ENCODE data around the gene DNASE1L2.

Gene DNASE1L2

DNA sequence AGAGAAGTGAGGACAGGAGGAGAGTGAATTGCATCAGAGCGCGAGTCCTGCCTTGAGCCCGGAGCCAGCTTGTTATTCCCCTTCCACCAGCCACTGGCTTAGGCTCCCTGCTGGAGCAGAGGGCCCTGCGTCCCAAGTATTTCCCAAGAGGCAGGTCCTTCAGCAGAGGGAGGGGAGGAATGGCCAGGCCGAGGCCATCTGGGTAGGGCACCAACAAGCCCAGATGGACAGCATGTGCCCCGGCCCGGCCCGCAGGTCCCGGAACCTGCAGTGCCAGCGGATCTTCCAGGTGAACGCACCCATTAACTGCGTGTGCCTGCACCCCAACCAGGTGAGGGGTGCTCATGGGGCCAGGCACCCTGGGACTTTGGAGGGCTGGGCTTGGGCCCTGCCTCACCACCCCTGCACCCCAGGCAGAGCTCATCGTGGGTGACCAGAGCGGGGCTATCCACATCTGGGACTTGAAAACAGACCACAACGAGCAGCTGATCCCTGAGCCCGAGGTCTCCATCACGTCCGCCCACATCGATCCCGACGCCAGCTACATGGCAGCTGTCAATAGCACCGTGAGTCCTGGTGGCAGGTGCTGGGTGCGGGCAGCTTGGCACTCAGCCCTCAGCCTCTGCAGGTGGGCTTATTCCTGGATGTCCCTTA, 29.3 kb upstream of the DNASE1L2 start:
- H3K4me1 ChIP-seq (ENCODE audit: insufficient read depth, poor library complexity, severe bottlenecking) = no peaks in the 10 kb centered on the region
- DNase-seq (ENCODE audit: low spot score) (peak; percentile 58), ATAC-seq (ENCODE audit: low read depth) (no peak)
- peak overlapping the region; percentile 68 for H3K27ac ChIP-seq (ENCODE audit: poor library complexity, severe bottlenecking)
- H3K9me3 ChIP-seq (ENCODE audit: severe bottlenecking) = no peaks in the 10 kb centered on the region
- TF ChIP-seq, protein P1, sequence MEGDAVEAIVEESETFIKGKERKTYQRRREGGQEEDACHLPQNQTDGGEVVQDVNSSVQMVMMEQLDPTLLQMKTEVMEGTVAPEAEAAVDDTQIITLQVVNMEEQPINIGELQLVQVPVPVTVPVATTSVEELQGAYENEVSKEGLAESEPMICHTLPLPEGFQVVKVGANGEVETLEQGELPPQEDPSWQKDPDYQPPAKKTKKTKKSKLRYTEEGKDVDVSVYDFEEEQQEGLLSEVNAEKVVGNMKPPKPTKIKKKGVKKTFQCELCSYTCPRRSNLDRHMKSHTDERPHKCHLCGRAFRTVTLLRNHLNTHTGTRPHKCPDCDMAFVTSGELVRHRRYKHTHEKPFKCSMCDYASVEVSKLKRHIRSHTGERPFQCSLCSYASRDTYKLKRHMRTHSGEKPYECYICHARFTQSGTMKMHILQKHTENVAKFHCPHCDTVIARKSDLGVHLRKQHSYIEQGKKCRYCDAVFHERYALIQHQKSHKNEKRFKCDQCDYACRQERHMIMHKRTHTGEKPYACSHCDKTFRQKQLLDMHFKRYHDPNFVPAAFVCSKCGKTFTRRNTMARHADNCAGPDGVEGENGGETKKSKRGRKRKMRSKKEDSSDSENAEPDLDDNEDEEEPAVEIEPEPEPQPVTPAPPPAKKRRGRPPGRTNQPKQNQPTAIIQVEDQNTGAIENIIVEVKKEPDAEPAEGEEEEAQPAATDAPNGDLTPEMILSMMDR (IDR thresholded peaks at IDR 0.05; ENCODE audit: poor library complexity, severe bottlenecking) = no peak
- H3K4me3 ChIP-seq (ENCODE audit: severe bottlenecking) = no peak overlapping the region
- no peaks in the 10 kb centered on the region for H3K27me3 ChIP-seq (ENCODE audit: insufficient read depth, poor library complexity, severe bottlenecking)
- peaks cover 26% of the 10 kb centered on the region for H3K36me3 ChIP-seq (ENCODE audit: low read depth)

DNA sequence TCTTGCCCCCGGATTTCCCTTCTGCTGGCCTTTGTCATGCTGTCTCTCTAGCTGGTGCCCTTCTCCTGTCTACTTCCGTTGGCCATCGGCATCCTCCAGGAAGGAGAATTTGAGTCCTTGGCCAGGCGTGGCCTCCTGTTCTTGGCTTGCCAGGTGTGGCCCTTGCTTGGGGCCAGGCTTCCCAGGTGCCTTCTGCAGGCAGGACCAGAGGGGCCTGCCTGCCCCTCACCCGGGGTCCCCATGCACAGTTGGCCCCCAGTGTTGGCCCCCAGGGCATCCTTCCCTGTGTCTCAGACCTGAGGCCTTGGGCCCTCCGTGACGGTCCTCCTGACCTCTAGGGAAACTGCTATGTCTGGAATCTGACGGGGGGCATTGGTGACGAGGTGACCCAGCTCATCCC, 28.4 kb upstream of the DNASE1L2 start:
- TF ChIP-seq, protein P1 (IDR thresholded peaks at IDR 0.05; ENCODE audit: poor library complexity, severe bottlenecking) = no peak
- peaks cover 36% of the 10 kb centered on the region for H3K36me3 ChIP-seq (ENCODE audit: low read depth)
- no peak overlapping the region for H3K4me3 ChIP-seq (ENCODE audit: severe bottlenecking)
- no peaks in the 10 kb centered on the region for H3K9me3 ChIP-seq (ENCODE audit: severe bottlenecking)
- H3K27ac ChIP-seq (ENCODE audit: poor library complexity, severe bottlenecking) = no peak overlapping the region
- H3K27me3 ChIP-seq (ENCODE audit: insufficient read depth, poor library complexity, severe bottlenecking) = no peaks in the 10 kb centered on the region
- peaks cover 8% of the 10 kb centered on the region for H3K4me1 ChIP-seq (ENCODE audit: insufficient read depth, poor library complexity, severe bottlenecking)
- no peak for DNase-seq (ENCODE audit: low spot score)
- no peak for ATAC-seq (ENCODE audit: low read depth)

DNA sequence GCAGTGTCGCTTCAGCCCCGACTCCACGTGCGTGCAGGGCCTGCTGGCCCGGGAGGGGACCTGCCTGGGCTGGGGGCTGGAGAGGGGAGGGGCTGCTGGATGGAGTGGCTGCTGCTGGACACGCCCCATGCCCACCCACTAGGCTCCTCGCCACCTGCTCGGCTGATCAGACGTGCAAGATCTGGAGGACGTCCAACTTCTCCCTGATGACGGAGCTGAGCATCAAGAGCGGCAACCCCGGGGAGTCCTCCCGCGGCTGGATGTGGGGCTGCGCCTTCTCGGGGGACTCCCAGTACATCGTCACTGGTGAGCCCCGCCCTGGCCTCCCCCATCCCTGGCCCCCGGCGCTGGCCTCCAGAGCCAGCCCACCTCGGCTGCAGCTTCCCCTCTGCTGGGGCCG, 27.9 kb upstream of the DNASE1L2 start:
- no peak overlapping the region for H3K27ac ChIP-seq (ENCODE audit: poor library complexity, severe bottlenecking)

GRCh38 chr16:2208772-2209171, 27.5 kb upstream of the DNASE1L2 start:
- Histone ChIP-seq H3K36me3 (ENCODE audit: low read depth) (peaks cover 44% of the 10 kb centered on the region), H3K4me3 (ENCODE audit: severe bottlenecking) (no peak overlapping the region), H3K4me1 (ENCODE audit: insufficient read depth, poor library complexity, severe bottlenecking) (peaks cover 8% of the 10 kb centered on the region), H3K9me3 (ENCODE audit: severe bottlenecking) (no peaks in the 10 kb centered on the region), H3K27ac (ENCODE audit: poor library complexity, severe bottlenecking) (no peak overlapping the region), H3K27me3 (ENCODE audit: insufficient read depth, poor library complexity, severe bottlenecking) (no peaks in the 10 kb centered on the region)
- TF ChIP-seq, protein P1 (IDR thresholded peaks at IDR 0.05; ENCODE audit: poor library complexity, severe bottlenecking) = no peak
- peak; percentile 66 for DNase-seq (ENCODE audit: low spot score)
- ATAC-seq (ENCODE audit: low read depth) = no peak

More for the DNA sequence above, 27.9 kb upstream of the DNASE1L2 start:
- DNase-seq (ENCODE audit: low spot score) (peak; percentile 57), ATAC-seq (ENCODE audit: low read depth) (no peak)
- TF ChIP-seq, protein P1 (IDR thresholded peaks at IDR 0.05; ENCODE audit: poor library complexity, severe bottlenecking) = no peak
- Histone ChIP-seq H3K4me1 (ENCODE audit: insufficient read depth, poor library complexity, severe bottlenecking) (peaks cover 8% of the 10 kb centered on the region), H3K27me3 (ENCODE audit: insufficient read depth, poor library complexity, severe bottlenecking) (no peaks in the 10 kb centered on the region), H3K36me3 (ENCODE audit: low read depth) (peaks cover 40% of the 10 kb centered on the region), H3K4me3 (ENCODE audit: severe bottlenecking) (no peak overlapping the region), H3K9me3 (ENCODE audit: severe bottlenecking) (no peaks in the 10 kb centered on the region)

- ATAC-seq (ENCODE audit: low read depth) (no peak), DNase-seq (ENCODE audit: low spot score) (peak; percentile 63)
- Histone ChIP-seq H3K9me3 (ENCODE audit: severe bottlenecking) (no peaks in the 10 kb centered on the region), H3K4me3 (ENCODE audit: severe bottlenecking) (no peak overlapping the region), H3K4me1 (ENCODE audit: insufficient read depth, poor library complexity, severe bottlenecking) (peaks cover 8% of the 10 kb centered on the region), H3K27me3 (ENCODE audit: insufficient read depth, poor library complexity, severe bottlenecking) (no peaks in the 10 kb centered on the region), H3K36me3 (ENCODE audit: low read depth) (peaks cover 44% of the 10 kb centered on the region), H3K27ac (ENCODE audit: poor library complexity, severe bottlenecking) (no peak overlapping the region)
- TF ChIP-seq, protein P1 (IDR thresholded peaks at IDR 0.05; ENCODE audit: poor library complexity, severe bottlenecking) = no peak
Measured at GRCh38 chr16:2209258-2210008, 26.8 kb upstream of the DNASE1L2 start.
